WTC11 (cell line): Measurements from ENCODE around the gene RPL6. TPM values are rescaled to one million over a fixed set of nuclear protein-coding genes. Genes with fewer than 3 reads are reported as not detected.
"Not testable (repeated sequence)": the region's sequence is repeated elsewhere in the genome, so short reads cannot be mapped to it uniquely, and the experiment has no call there.

ENCODE experiments used
- ATAC-seq: fragments of 200-7000 bp; cut with Tn5 transposase; 2 replicates; pipeline ENCODE4 v1.10.0; 2021; ENCODE audit warnings: mild to moderate bottlenecking, moderate library complexity
- CTCF ChIA-PET: fragments of 300-600 bp; sonication (Branson Sonifier 250); formaldehyde crosslinking; loops from one replicate; lab custom pipeline; 2021; ENCODE audit warnings: antibody characterized with exemption; lab: Charles Lee
- POLR2A ChIA-PET: fragments of 350-600 bp; sonication (Branson Sonifier 250); formaldehyde crosslinking; loops from one replicate; lab custom pipeline; 2021; ENCODE audit warnings: antibody characterized with exemption; lab: Charles Lee
- DNase-seq: peaks from one replicate; pipeline ENCODE4 v3.0.0; 2021; ENCODE audit warnings: low spot score
- H3K27ac Mint-ChIP-seq: 2 replicates; pipeline ENCODE4 v1.8.0; 2021; ENCODE audit warnings: mixed read lengths
- H3K27me3 Mint-ChIP-seq: 2 replicates; pipeline ENCODE4 v1.8.0; 2021; ENCODE audit warnings: low read depth, mild to moderate bottlenecking, moderate library complexity, mixed read lengths
- H3K36me3 Mint-ChIP-seq: 2 replicates; pipeline ENCODE4 v1.8.0; 2021; ENCODE audit warnings: mixed read lengths
- H3K4me1 Mint-ChIP-seq: 2 replicates; pipeline ENCODE4 v1.8.0; 2022; ENCODE audit warnings: mixed read lengths
- H3K4me3 Mint-ChIP-seq: 2 replicates; pipeline ENCODE4 v1.8.0; 2021; ENCODE audit warnings: mild to moderate bottlenecking, moderate library complexity, mixed read lengths
- H3K9me3 Mint-ChIP-seq: 2 replicates; pipeline ENCODE4 v1.8.0; 2021; ENCODE audit warnings: mixed read lengths
- ARID4B ChIP-seq: sonication (generic); formaldehyde crosslinking; IDR thresholded peaks from 2 replicates; pipeline ENCODE4 v1.8.0; 2023; ENCODE audit warnings: missing genetic modification reagents, mild to moderate bottlenecking, borderline replicate concordance
- ATF1 ChIP-seq: sonication (generic); formaldehyde crosslinking; IDR thresholded peaks from 2 replicates; pipeline ENCODE4 v1.8.1; 2023; ENCODE audit warnings: mild to moderate bottlenecking, moderate library complexity, missing genetic modification reagents
- FOXJ3 ChIP-seq: sonication (generic); formaldehyde crosslinking; IDR thresholded peaks from 2 replicates; pipeline ENCODE4 v1.9.0; 2021; ENCODE audit warnings: missing genetic modification reagents, mild to moderate bottlenecking, borderline replicate concordance
- GTF2I ChIP-seq: fragments of 250-450 bp; sonication (Bioruptor Pico); conservative IDR thresholded peaks from 2 replicates; pipeline ENCODE4 v1.4.0; 2021; ENCODE audit warnings: mild to moderate bottlenecking
- NR3C1 ChIP-seq: sonication (generic); formaldehyde crosslinking; conservative IDR thresholded peaks from 2 replicates; pipeline ENCODE4 v1.8.1; 2023; ENCODE audit warnings: low read depth, mild to moderate bottlenecking, missing genetic modification reagents
- TP53 ChIP-seq: sonication (generic); formaldehyde crosslinking; IDR thresholded peaks from 2 replicates; pipeline ENCODE4 v1.8.1; 2023; ENCODE audit warnings: mild to moderate bottlenecking, missing genetic modification reagents
- ZMAT4 ChIP-seq: fragments of 250-450 bp; sonication (Bioruptor Pico); IDR thresholded peaks from 2 replicates; pipeline ENCODE4 v1.9.0; 2021; ENCODE audit warnings: mild to moderate bottlenecking
- ZNF281 ChIP-seq: sonication (generic); formaldehyde crosslinking; IDR thresholded peaks from 2 replicates; pipeline ENCODE4 v1.8.0; 2023; ENCODE audit warnings: mild to moderate bottlenecking, missing genetic modification reagents
- total RNA-seq: library from RNA; stranded (reverse); gene quantifications from 3 replicates; pipeline ENCODE4 v1.2.3, GENCODE V29; 2021
- TF ChIP-seq, protein P1 (sequence below): sonication (generic); formaldehyde crosslinking; IDR thresholded peaks from 2 replicates; pipeline ENCODE4 v1.8.1; 2023; ENCODE audit warnings: mild to moderate bottlenecking, moderate library complexity, missing genetic modification reagents
- TF ChIP-seq, protein P2 (sequence below): sonication (generic); formaldehyde crosslinking; IDR thresholded peaks from 2 replicates; pipeline ENCODE4 v1.8.0; 2022; ENCODE audit warnings: mild to moderate bottlenecking, missing genetic modification reagents

The RPL6 gene
- total RNA-seq, 1 experiment from 2014 or later, result 1,730 TPM

DNA sequence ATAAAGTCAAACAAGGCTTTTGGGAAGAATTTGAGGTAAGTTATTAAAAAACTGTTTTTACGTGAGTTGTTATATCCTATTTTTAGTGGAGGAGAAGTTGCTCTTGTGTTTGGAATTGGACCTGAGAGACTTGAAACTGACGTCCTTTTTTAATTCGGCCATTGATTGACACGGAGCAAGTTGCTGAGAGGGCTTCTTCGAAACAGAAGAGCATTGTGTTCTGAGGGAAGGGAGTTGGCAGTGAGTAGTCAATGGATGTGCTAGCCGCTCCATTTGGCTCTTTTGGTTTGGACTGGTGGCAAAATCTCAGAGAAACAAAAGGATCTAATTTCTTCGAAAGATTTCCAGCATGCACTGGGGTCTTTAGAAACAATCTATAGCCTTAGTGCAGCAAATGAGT, 46.6 kb upstream of the RPL6 start (continued):
- TF ChIP-seq, protein P1, sequence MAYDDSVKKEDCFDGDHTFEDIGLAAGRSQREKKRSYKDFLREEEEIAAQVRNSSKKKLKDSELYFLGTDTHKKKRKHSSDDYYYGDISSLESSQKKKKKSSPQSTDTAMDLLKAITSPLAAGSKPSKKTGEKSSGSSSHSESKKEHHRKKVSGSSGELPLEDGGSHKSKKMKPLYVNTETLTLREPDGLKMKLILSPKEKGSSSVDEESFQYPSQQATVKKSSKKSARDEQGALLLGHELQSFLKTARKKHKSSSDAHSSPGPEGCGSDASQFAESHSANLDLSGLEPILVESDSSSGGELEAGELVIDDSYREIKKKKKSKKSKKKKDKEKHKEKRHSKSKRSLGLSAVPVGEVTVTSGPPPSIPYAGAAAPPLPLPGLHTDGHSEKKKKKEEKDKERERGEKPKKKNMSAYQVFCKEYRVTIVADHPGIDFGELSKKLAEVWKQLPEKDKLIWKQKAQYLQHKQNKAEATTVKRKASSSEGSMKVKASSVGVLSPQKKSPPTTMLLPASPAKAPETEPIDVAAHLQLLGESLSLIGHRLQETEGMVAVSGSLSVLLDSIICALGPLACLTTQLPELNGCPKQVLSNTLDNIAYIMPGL (CRISPR knock-in tag), result no peak
- TF ChIP-seq ZMAT4 (CRISPR knock-in tag), result no peak
- TF ChIP-seq TP53 (CRISPR knock-in tag), result no peak
- no peak for TF ChIP-seq FOXJ3
- TF ChIP-seq, protein P2, sequence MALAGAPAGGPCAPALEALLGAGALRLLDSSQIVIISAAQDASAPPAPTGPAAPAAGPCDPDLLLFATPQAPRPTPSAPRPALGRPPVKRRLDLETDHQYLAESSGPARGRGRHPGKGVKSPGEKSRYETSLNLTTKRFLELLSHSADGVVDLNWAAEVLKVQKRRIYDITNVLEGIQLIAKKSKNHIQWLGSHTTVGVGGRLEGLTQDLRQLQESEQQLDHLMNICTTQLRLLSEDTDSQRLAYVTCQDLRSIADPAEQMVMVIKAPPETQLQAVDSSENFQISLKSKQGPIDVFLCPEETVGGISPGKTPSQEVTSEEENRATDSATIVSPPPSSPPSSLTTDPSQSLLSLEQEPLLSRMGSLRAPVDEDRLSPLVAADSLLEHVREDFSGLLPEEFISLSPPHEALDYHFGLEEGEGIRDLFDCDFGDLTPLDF (CRISPR knock-in tag), result no peak
- TF ChIP-seq GTF2I (CRISPR knock-in tag), result no peak
- no peak for TF ChIP-seq ZNF281 (CRISPR knock-in tag)
- no peak for TF ChIP-seq ARID4B
- no peak for TF ChIP-seq ATF1 (CRISPR knock-in tag)

- Mint-ChIP-seq H3K4me1 (no peaks in the 10 kb centered on the region), H3K36me3 (peaks cover 44% of the 10 kb centered on the region), H3K9me3 (no peaks in the 10 kb centered on the region), H3K4me3 (no peak overlapping the region), H3K27me3 (no peaks in the 10 kb centered on the region), H3K27ac (no peak overlapping the region)
- ChIA-PET CTCF (interaction anchor here (0.8 kb wide), 1 partner anchor 22 kb away, joined by 4 read pairs; no protein-coding TSS in a partner anchor), POLR2A (no interaction called here)
- no peak for TF ChIP-seq NR3C1 (CRISPR knock-in tag)
- DNase-seq, result no peak
- no peak for ATAC-seq
Measured at GRCh38 chr12:112450725-112451124, 41.3 kb upstream of the RPL6 start.

DNA sequence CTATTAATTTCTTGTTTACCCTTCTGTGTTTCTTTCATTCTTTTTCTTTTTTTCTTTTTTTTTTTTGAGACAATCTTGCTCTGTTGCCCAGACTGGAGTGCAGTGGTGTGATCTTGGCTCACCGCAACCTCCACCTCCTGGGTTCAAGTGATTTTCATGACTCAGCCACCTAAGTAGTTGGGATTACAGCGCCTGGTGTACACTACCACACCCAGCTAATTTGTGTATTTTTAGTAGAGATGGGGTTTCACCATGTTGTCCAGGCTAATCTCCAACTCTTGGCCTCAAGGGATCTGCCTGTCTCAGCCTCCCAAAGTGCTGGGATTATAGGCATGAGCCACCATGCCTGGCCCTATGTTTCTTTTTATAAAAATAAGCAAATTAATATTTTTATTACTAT, 38.8 kb upstream of the RPL6 start:
- H3K9me3 Mint-ChIP-seq, ATAC-seq, H3K27me3 Mint-ChIP-seq, DNase-seq, H3K4me3 Mint-ChIP-seq, POLR2A ChIA-PET, CTCF ChIA-PET, H3K4me1 Mint-ChIP-seq, H3K27ac Mint-ChIP-seq: not testable (repeated sequence)
- peaks cover 31% of the 10 kb centered on the region for H3K36me3 Mint-ChIP-seq
